Subcutaneous abdominal adipose tissue (tissue), 5 donors: ENCODE measurements around the gene GTSE1.
A peak's percentile ranks its signal among the peaks of the same experiment; 100 is the strongest.

ENCODE experiments used
- H3K27ac ChIP-seq: one replicate; pipeline ENCODE4 v1.7.0; 2013; ENCODE audit warnings: low read depth, mild to moderate bottlenecking, inconsistent platforms, low read length, moderate library complexity
- H3K27me3 ChIP-seq, 5 donors: one replicate each; pipeline ENCODE4 v1.7.0; 2013; ENCODE audit warnings: low read length in 5 of 5, inconsistent platforms in 1 of 5; ENCODE audit not compliant: control insufficient read depth in 5 of 5, insufficient read depth in 4 of 5
- H3K36me3 ChIP-seq, 5 donors: one replicate each; pipeline ENCODE4 v1.7.0; 2013; ENCODE audit warnings: low read length in 5 of 5; ENCODE audit not compliant: control insufficient read depth in 5 of 5, insufficient read depth in 5 of 5
- H3K4me1 ChIP-seq, 5 donors: one replicate each; pipeline ENCODE4 v1.7.0; 2013; ENCODE audit warnings: low read length in 5 of 5, mild to moderate bottlenecking in 3 of 5, moderate library complexity in 1 of 5; ENCODE audit not compliant: control insufficient read depth in 5 of 5, insufficient read depth in 5 of 5
- H3K4me3 ChIP-seq, 5 donors: one replicate each; pipeline ENCODE4 v1.7.0; 2013; ENCODE audit warnings: low read length in 5 of 5, low read depth in 1 of 5
- H3K9ac ChIP-seq, 5 donors: one replicate each; pipeline ENCODE4 v1.7.0; 2013; ENCODE audit warnings: low read length in 5 of 5, mild to moderate bottlenecking in 4 of 5, moderate library complexity in 3 of 5
- H3K9me3 ChIP-seq, 5 donors: one replicate each; pipeline ENCODE4 v1.7.0; 2013; ENCODE audit warnings: low read length in 5 of 5; ENCODE audit not compliant: control insufficient read depth in 5 of 5
- donor health status: healthy.
- donor health status: healthy.
- donor health status: healthy.
- donor health status: healthy.
- donor health status: healthy.

Gene GTSE1

DNA sequence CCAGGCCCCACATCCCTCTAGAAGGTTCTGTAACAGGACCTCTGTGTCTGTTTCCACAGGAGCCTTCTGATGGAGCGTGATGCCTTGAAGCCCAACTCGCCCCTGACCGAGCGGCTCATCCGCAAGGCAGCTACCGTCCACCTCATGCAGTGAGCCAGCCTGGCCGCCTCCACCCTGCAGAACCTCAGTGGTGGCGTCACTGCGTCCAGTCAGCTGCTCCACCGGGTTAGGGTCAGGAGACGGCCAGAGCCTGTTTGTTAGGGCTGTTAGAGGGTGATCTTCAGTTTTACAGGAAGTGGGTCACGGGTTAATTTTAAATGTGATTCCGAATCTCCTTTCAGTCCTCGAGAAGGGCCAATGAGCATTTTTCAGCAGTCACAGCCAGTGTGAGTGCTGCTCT lies 3.9 kb upstream of the GTSE1 start:
- Histone ChIP-seq H3K27ac (no peak overlapping the region), H3K9ac (no peak overlapping the region), H3K9me3 (no peaks in the 10 kb centered on the region), H3K4me3 (no peak overlapping the region), H3K4me1 (peaks cover 3 to 62% (median 35%) of the 10 kb centered on the region in 5 donors), H3K27me3 (no peaks in the 10 kb centered on the region), H3K36me3 (peaks cover 0 to 55% (median 47%) of the 10 kb centered on the region in 5 donors)

DNA sequence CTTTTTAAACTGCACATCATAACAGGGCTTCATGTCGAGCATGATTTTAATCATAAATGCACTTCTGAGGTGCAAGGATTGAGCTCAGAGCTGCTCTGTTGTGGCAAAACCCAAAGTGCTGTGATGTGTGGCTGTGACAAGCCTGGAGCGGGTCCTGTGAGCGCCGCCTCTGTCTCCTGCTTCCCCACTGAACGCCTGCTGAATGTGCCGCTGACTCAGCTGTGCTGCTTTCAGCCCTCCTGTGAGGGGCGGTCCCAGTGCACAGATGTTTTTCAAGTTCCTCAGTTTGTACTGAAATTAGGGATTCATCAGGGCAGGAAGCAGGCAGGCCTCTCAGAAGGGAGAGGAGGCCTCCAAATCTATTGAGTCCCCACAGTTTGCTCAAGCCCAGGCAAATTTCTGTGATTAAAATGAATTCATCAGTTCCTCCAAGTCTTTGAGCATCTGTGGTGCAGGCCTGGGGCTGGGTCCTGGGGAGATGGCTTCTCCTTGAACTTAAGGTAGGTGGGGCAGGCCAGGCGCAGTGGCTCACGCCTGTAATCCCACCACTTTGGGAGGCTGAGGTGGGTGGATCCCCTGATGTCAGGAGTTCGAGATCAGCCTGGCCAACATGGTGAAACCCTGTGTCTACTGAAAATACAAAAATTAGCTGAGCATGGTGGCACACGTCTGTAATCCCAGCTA lies 3.0 kb upstream of the GTSE1 start:
- H3K9ac ChIP-seq = no peak overlapping the region
- H3K9me3 ChIP-seq = no peaks in the 10 kb centered on the region
- peaks cover 3 to 52% (median 25%) of the 10 kb centered on the region in 5 donors for H3K4me1 ChIP-seq
- no peak overlapping the region for H3K27ac ChIP-seq
- no peak overlapping the region for H3K4me3 ChIP-seq
- peaks cover 0 to 49% (median 45%) of the 10 kb centered on the region in 5 donors for H3K36me3 ChIP-seq
- H3K27me3 ChIP-seq = peaks cover 0 to 3% (median 0%) of the 10 kb centered on the region in 5 donors

- H3K27ac ChIP-seq = no peak overlapping the region
- H3K27me3 ChIP-seq = peaks cover 0 to 3% (median 0%) of the 10 kb centered on the region in 5 donors
- H3K9me3 ChIP-seq = no peaks in the 10 kb centered on the region
- H3K36me3 ChIP-seq = peaks cover 0 to 38% (median 35%) of the 10 kb centered on the region in 5 donors
- no peak overlapping the region for H3K9ac ChIP-seq
- no peak overlapping the region for H3K4me3 ChIP-seq
- H3K4me1 ChIP-seq = peaks cover 3 to 49% (median 24%) of the 10 kb centered on the region in 5 donors
Measured at GRCh38 chr22:46294784-46295183, 1.9 kb upstream of the GTSE1 start.

- Histone ChIP-seq H3K9ac (peak overlapping the region in 2 of 5 donors; percentile 71 to 73), H3K36me3 (peaks cover 0 to 32% (median 29%) of the 10 kb centered on the region in 5 donors)
Measured at GRCh38 chr22:46295277-46295971, 1.2 kb upstream of the GTSE1 start.

GRCh38 chr22:46297151-46297812 lies 612 bp downstream of the GTSE1 start:
- H3K27ac ChIP-seq = no peak overlapping the region
- H3K27me3 ChIP-seq = peaks cover 0 to 3% (median 0%) of the 10 kb centered on the region in 5 donors
- no peaks in the 10 kb centered on the region for H3K9me3 ChIP-seq
- peaks cover 3 to 41% (median 24%) of the 10 kb centered on the region in 5 donors for H3K4me1 ChIP-seq
- H3K36me3 ChIP-seq = peaks cover 0 to 17% (median 15%) of the 10 kb centered on the region in 5 donors
- peak overlapping the region in 3 of 5 donors; percentile 37 to 62 (median 53) for H3K9ac ChIP-seq
- H3K4me3 ChIP-seq = peak overlapping the region in 4 of 5 donors; percentile 44 to 82 (median 73)

More at GRCh38 chr22:46295277-46295971, 1.2 kb upstream of the GTSE1 start:
- no peaks in the 10 kb centered on the region for H3K9me3 ChIP-seq
- H3K4me3 ChIP-seq = peak overlapping the region in 4 of 5 donors; percentile 67 to 82 (median 78)
- H3K27ac ChIP-seq = peak overlapping the region; percentile 72
- peaks cover 3 to 49% (median 24%) of the 10 kb centered on the region in 5 donors for H3K4me1 ChIP-seq
- peaks cover 0 to 3% (median 0%) of the 10 kb centered on the region in 5 donors for H3K27me3 ChIP-seq

GRCh38 chr22:46299101-46299500 lies 2.4 kb downstream of the GTSE1 start:
- Histone ChIP-seq H3K27ac (no peak overlapping the region), H3K27me3 (peaks cover 0 to 3% (median 0%) of the 10 kb centered on the region in 5 donors), H3K4me1 (peaks cover 3 to 26% (median 21%) of the 10 kb centered on the region in 5 donors), H3K36me3 (no peaks in the 10 kb centered on the region), H3K4me3 (no peak overlapping the region), H3K9ac (no peak overlapping the region), H3K9me3 (no peaks in the 10 kb centered on the region)

DNA sequence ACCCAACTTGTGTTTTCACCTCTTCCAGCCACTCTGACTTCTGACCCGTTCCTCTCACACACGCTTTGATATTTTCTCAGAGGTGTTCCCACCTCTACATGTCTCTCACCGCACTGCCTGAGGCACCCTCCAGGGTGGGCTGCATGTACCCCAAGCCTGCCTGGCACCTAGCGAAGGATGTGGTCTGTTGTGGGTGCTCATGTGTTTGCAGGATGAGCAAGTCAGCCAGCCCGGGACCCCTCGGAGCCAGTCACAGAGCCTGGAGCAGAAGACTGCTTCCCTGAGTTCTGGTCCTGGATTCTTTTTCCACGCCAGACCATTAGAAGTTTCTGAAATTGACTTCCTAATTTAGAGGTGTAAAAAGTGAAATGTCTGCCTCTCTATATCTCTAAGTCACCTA lies 3.8 kb downstream of the GTSE1 start:
- Histone ChIP-seq H3K27me3 (peaks cover 0 to 3% (median 0%) of the 10 kb centered on the region in 5 donors), H3K4me1 (peaks cover 2 to 21% (median 19%) of the 10 kb centered on the region in 5 donors), H3K27ac (no peak overlapping the region), H3K9me3 (no peaks in the 10 kb centered on the region), H3K36me3 (no peaks in the 10 kb centered on the region), H3K4me3 (no peak overlapping the region), H3K9ac (no peak overlapping the region)

DNA sequence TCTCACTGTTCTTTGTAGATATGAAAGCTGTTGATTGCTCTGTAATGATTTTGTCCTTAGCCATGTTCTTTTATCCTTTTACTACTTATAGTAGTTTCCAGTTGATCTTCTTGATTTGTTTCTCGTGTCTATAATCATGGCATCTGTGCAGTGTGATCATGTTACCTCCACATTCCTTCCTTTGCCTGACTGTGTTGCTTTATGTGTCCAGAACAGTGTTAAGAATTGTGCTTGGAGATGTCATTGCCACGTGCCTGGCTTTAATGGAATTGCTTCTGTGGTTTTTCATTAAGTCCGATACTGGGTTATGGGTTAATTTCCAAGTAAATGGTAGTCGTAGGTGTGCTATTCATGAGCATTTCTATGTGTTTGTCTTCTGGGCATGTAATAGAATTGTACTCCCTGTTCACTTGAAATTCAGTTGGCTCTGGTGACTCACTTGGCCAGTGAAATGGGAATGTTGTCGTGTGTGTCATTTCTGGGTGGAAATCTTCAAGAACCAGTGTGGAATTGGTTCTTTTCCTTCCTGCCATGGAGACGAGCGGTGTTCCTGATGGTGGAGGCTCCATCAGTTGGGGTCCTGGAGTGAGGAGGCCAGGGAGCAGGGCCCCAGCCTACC lies 6.8 kb downstream of the GTSE1 start:
- no peak overlapping the region for H3K9ac ChIP-seq
- no peaks in the 10 kb centered on the region for H3K9me3 ChIP-seq
- H3K4me3 ChIP-seq = no peak overlapping the region
- peaks cover 0 to 3% (median 0%) of the 10 kb centered on the region in 5 donors for H3K27me3 ChIP-seq
- no peaks in the 10 kb centered on the region for H3K4me1 ChIP-seq
- H3K27ac ChIP-seq = no peak overlapping the region
- no peaks in the 10 kb centered on the region for H3K36me3 ChIP-seq

DNA sequence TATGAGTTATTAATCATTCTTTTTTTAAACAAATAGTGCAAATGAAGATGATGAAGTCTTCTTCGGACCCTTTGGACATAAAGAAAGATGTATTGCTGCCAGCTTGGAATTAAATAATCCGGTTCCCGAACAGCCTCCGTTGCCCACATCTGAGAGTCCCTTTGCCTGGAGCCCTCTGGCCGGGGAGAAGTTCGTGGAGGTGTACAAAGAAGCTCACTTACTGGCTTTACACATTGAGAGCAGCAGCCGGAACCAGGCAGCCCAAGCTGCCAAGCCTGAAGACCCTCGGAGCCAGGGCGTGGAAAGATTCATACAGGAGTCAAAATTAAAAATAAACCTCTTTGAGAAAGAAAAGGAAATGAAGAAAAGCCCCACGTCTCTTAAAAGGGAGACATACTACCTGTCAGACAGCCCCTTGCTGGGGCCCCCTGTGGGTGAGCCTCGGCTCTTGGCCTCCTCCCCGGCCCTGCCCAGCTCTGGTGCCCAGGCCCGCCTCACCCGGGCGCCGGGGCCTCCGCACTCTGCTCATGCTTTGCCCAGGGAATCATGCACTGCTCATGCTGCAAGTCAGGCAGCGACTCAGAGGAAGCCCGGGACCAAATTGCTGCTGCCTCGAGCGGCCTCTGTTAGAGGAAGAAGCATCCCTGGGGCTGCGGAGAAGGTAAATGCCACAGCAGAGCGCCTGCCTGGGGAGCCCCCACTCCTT lies 11.8 kb downstream of the GTSE1 start:
- Histone ChIP-seq H3K4me3 (no peak overlapping the region), H3K27me3 (no peaks in the 10 kb centered on the region), H3K9me3 (no peaks in the 10 kb centered on the region), H3K27ac (no peak overlapping the region), H3K4me1 (no peaks in the 10 kb centered on the region), H3K36me3 (no peaks in the 10 kb centered on the region), H3K9ac (no peak overlapping the region)
